Aorta (tissue), 5 donors: Measurements from ENCODE around the gene PACSIN2. TPM values are rescaled to one million over a fixed set of nuclear protein-coding genes. Genes with fewer than 3 reads are reported as not detected.
A peak's percentile ranks its signal among the peaks of the same experiment; 100 is the strongest.
"Not testable (repeated sequence)": the region's sequence is repeated elsewhere in the genome, so short reads cannot be mapped to it uniquely, and the experiment has no call there.

ENCODE experiments used
- ATAC-seq: fragments of 200-7000 bp; cut with Tn5 transposase; one replicate; pipeline ENCODE4 v1.9.1; 2022; ENCODE audit warnings: moderate library complexity; ENCODE audit not compliant: low FRiP score
- DNase-seq, 2 donors: peaks; one replicate each; pipeline ENCODE4 v3.0.0-alpha.2; 2020
- H3K27ac ChIP-seq, 2 donors: one replicate each; pipeline ENCODE4 v1.5.1; 2013; ENCODE audit warnings: low read length in 2 of 2, mild to moderate bottlenecking in 2 of 2, moderate library complexity in 2 of 2, control low read depth in 1 of 2, inconsistent platforms in 1 of 2, low read depth in 1 of 2
- H3K27me3 ChIP-seq, 2 donors: one replicate each; pipeline ENCODE4 v1.6.1; 2013; ENCODE audit warnings: control low read depth in 1 of 2, low read length in 1 of 2, mild to moderate bottlenecking in 1 of 2, moderate library complexity in 1 of 2; ENCODE audit not compliant: insufficient read depth in 2 of 2, control insufficient read depth in 1 of 2
- H3K36me3 ChIP-seq, 2 donors: one replicate each; pipeline ENCODE4 v1.6.1; 2013; ENCODE audit warnings: control low read depth in 1 of 2, low read length in 1 of 2, mild to moderate bottlenecking in 1 of 2; ENCODE audit not compliant: insufficient read depth in 2 of 2, control insufficient read depth in 1 of 2
- H3K4me1 ChIP-seq, 2 donors: one replicate each; pipeline ENCODE4 v1.6.1; 2013; ENCODE audit warnings: low read length in 2 of 2, control low read depth in 1 of 2, mild to moderate bottlenecking in 1 of 2, moderate library complexity in 1 of 2; ENCODE audit not compliant: insufficient read depth in 2 of 2, control insufficient read depth in 1 of 2
- H3K4me3 ChIP-seq, 2 donors: one replicate each; pipeline ENCODE4 v1.5.1; 2013; ENCODE audit warnings: low read length in 2 of 2, control low read depth in 1 of 2, mild to moderate bottlenecking in 1 of 2
- H3K9me3 ChIP-seq: one replicate; pipeline ENCODE4 v1.6.1; 2013; ENCODE audit warnings: mild to moderate bottlenecking, low read length; ENCODE audit not compliant: control insufficient read depth
- WGBS, 2 donors: extraction: QIAGEN DNeasy Blood & Tissue Kit; methylation state at CpG; one replicate each; pipeline ENCODE4 v1.1.7; 2013; 5-methylcytosine and 5-hydroxymethylcytosine counted together
- intact Hi-C, 2 donors: fragments of 100-400 bp; cut with DNase I; formaldehyde crosslinking; loops; one replicate each; pipeline versions ENCODE4 v1.14.2 to v1.15.0; 2022
- polyA plus RNA-seq, 2 donors: library from polyadenylated mRNA; stranded (reverse); fragments of 200-250 nt; gene quantifications; one replicate each; pipeline ENCODE4 v1.2.3, GENCODE V29; 2013
- total RNA-seq, 2 donors: library from RNA; stranded (reverse); fragmentation: NEBNext Ultra II Directional; extraction: Animal tissue kit (Norgen Biotek cat#: 25700); gene quantifications; one replicate each; pipeline ENCODE4 v1.2.1, GENCODE V29; 2021
- donor health status: healthy with polysubstance abuse.
- donor health status: Bipolar disorder and iron deficiency.
- donor health status: DM: no; HTN: no; CAD: no.
- donor health status: DM: no; HTN: no; CAD: no.
- donor health status: DM: yes; HTN: yes; CAD: no.

The PACSIN2 gene
- total and polyA plus RNA-seq, 4 donors = 50.5 to 127 (median 84.7) TPM

- 33 to 43% methylated on average over 7 of the region's 7 CpGs for WGBS, 2 donors
- Histone ChIP-seq H3K27ac (peak overlapping the region; percentile 15 to 99), H3K4me1 (peaks cover 9 to 11% of the 10 kb centered on the region in 2 donors), H3K9me3 (no peaks in the 10 kb centered on the region), H3K36me3 (no peaks in the 10 kb centered on the region), H3K27me3 (no peaks in the 10 kb centered on the region), H3K4me3 (no peak overlapping the region)
- ATAC-seq (no peak), DNase-seq (peak in 1 of 2 donors; percentile 52)
- intact Hi-C loops = loop anchor here in 1 of 2 donors (5.0 kb wide), 1 partner anchor 54 kb away; no protein-coding TSS in a partner anchor
Observed at GRCh38 chr22:42938449-42938848, 76.5 kb downstream of the PACSIN2 start.

- Histone ChIP-seq H3K27me3 (no peaks in the 10 kb centered on the region), H3K27ac (peak overlapping the region; percentile 10 to 81), H3K4me3 (no peak overlapping the region), H3K4me1 (peaks cover 11 to 13% of the 10 kb centered on the region in 2 donors), H3K36me3 (no peaks in the 10 kb centered on the region), H3K9me3 (no peaks in the 10 kb centered on the region)
- peak; percentile 81 to 83 for DNase-seq
- WGBS, 2 donors = 32 to 37% methylated on average over 12 of the region's 12 CpGs
- intact Hi-C loops = loop anchor here in 1 of 2 donors (5.0 kb wide), 1 partner anchor 55 kb away; no protein-coding TSS in a partner anchor
- ATAC-seq = peak; percentile 54
Observed at GRCh38 chr22:42937164-42937843, 77.6 kb downstream of the PACSIN2 start.

GRCh38 chr22:42936680-42937079 is 78.3 kb downstream of the PACSIN2 start:
- H3K9me3 ChIP-seq, H3K4me3 ChIP-seq, ATAC-seq, H3K27me3 ChIP-seq, DNase-seq, H3K36me3 ChIP-seq: not testable (repeated sequence)
- H3K27ac ChIP-seq = peak overlapping the region; percentile 44 to 83
- peaks cover 11 to 13% of the 10 kb centered on the region in 2 donors for H3K4me1 ChIP-seq
- intact Hi-C loops = loop anchor here in 1 of 2 donors (5.0 kb wide), 1 partner anchor 56 kb away; no protein-coding TSS in a partner anchor
- 97% methylated on average over 6 of the region's 6 CpGs for WGBS, 2 donors

GRCh38 chr22:42934338-42934737 is 80.6 kb downstream of the PACSIN2 start:
- DNase-seq (peak; percentile 49 to 74), ATAC-seq (no peak)
- intact Hi-C loops = loop anchor here in 1 of 2 donors (5.0 kb wide), 2 partner anchors 63 to 78 kb away; no protein-coding TSS in a partner anchor
- 40 to 41% methylated on average over 5 of the region's 5 CpGs for WGBS, 2 donors
- no peak overlapping the region for H3K4me3 ChIP-seq
- peaks cover 15 to 24% of the 10 kb centered on the region in 2 donors for H3K4me1 ChIP-seq
- H3K27me3 ChIP-seq = no peaks in the 10 kb centered on the region
- H3K9me3 ChIP-seq = no peaks in the 10 kb centered on the region
- H3K36me3 ChIP-seq = no peaks in the 10 kb centered on the region
- H3K27ac ChIP-seq = peak overlapping the region; percentile 97 to 99

GRCh38 chr22:42933485-42934091 is 81.4 kb downstream of the PACSIN2 start:
- no peaks in the 10 kb centered on the region for H3K9me3 ChIP-seq
- 1% methylated on average over 10 of the region's 10 CpGs for WGBS, 2 donors
- DNase-seq (peak; percentile 68 to 80), ATAC-seq (peak; percentile 80)
- H3K27me3 ChIP-seq = no peaks in the 10 kb centered on the region
- H3K4me1 ChIP-seq = peaks cover 15 to 25% of the 10 kb centered on the region in 2 donors
- no peak overlapping the region for H3K4me3 ChIP-seq
- intact Hi-C loops = loop anchor here in 1 of 2 donors (5.0 kb wide), 2 partner anchors 64 to 79 kb away; no protein-coding TSS in a partner anchor
- no peaks in the 10 kb centered on the region for H3K36me3 ChIP-seq
- peak overlapping the region; percentile 95 to 96 for H3K27ac ChIP-seq

- DNase-seq = peak in 1 of 2 donors; percentile 49
- H3K4me1 ChIP-seq = peaks cover 12 to 24% of the 10 kb centered on the region in 2 donors
- intact Hi-C loops = loop anchor here in 1 of 2 donors (5.0 kb wide), 2 partner anchors 64 to 79 kb away; no protein-coding TSS in a partner anchor
- peak overlapping the region; percentile 96 to 99 for H3K27ac ChIP-seq
- H3K27me3 ChIP-seq = no peaks in the 10 kb centered on the region
- no peaks in the 10 kb centered on the region for H3K9me3 ChIP-seq
- ATAC-seq = no peak
- no peaks in the 10 kb centered on the region for H3K36me3 ChIP-seq
- H3K4me3 ChIP-seq = no peak overlapping the region
- 1 to 6% methylated on average over 4 of the region's 4 CpGs for WGBS, 2 donors
Observed at GRCh38 chr22:42932857-42933484, 82.0 kb downstream of the PACSIN2 start.

- no peaks in the 10 kb centered on the region for H3K27me3 ChIP-seq
- DNase-seq = no peak
- ATAC-seq = no peak
- intact Hi-C loops = loop anchor here in 1 of 2 donors (5.0 kb wide), 2 partner anchors 65 to 80 kb away; no protein-coding TSS in a partner anchor
- H3K4me3 ChIP-seq = no peak overlapping the region
- H3K4me1 ChIP-seq = peaks cover 12 to 24% of the 10 kb centered on the region in 2 donors
- no peaks in the 10 kb centered on the region for H3K36me3 ChIP-seq
- WGBS, 2 donors = 91% methylated on average over 4 of the region's 4 CpGs
- H3K9me3 ChIP-seq = no peaks in the 10 kb centered on the region
- peak overlapping the region in 1 of 2 donors; percentile 100 for H3K27ac ChIP-seq
Observed at GRCh38 chr22:42932197-42932519, 82.8 kb downstream of the PACSIN2 start.

GRCh38 chr22:42931421-42932196 is 83.3 kb downstream of the PACSIN2 start:
- H3K27me3 ChIP-seq = no peaks in the 10 kb centered on the region
- intact Hi-C loops = loop anchor here in 1 of 2 donors (5.0 kb wide), 2 partner anchors 66 to 81 kb away; no protein-coding TSS in a partner anchor
- H3K36me3 ChIP-seq = no peaks in the 10 kb centered on the region
- DNase-seq (peak; percentile 53 to 60), ATAC-seq (peak; percentile 39)
- peak overlapping the region; percentile 80 to 100 for H3K27ac ChIP-seq
- peaks cover 12 to 27% of the 10 kb centered on the region in 2 donors for H3K4me1 ChIP-seq
- WGBS, 2 donors = 39% methylated on average over 10 of the region's 10 CpGs
- H3K4me3 ChIP-seq = no peak overlapping the region
- no peaks in the 10 kb centered on the region for H3K9me3 ChIP-seq
